Activated CD8-positive, alpha-beta T cell treated with anti-CD3 and anti-CD28 coated beads for 36 hours (primary cell): ENCODE results near the gene TRIM47. TPM values are rescaled to one million over a fixed set of nuclear protein-coding genes. Genes with fewer than 3 reads are reported as not detected.
A peak's percentile ranks its signal among the peaks of the same experiment; 100 is the strongest.
"Not testable (repeated sequence)": the region's sequence is repeated elsewhere in the genome, so short reads cannot be mapped to it uniquely, and the experiment has no call there.

Experiments used
- ATAC-seq: fragments of 200-7000 bp; cut with Tn5 transposase; one replicate; pipeline ENCODE4 v1.10.0; 2021; ENCODE audit warnings: mild to moderate bottlenecking, moderate library complexity
- CTCF ChIA-PET: fragments of 350-600 bp; sonication (Branson Sonifier 250); formaldehyde crosslinking; loops from one replicate; lab custom pipeline; 2021; ENCODE audit warnings: antibody characterized with exemption; lab: Charles Lee
- POLR2A ChIA-PET: fragments of 350-600 bp; sonication (Branson Sonifier 250); formaldehyde crosslinking; loops from one replicate; lab custom pipeline; 2021; ENCODE audit warnings: antibody characterized with exemption; lab: Charles Lee
- DNase-seq: peaks from one replicate; pipeline ENCODE4 v3.0.0-alpha.2; 2020
- H3K27ac Mint-ChIP-seq: one replicate; pipeline ENCODE4 v1.8.0; 2021; ENCODE audit warnings: mild to moderate bottlenecking, mixed read lengths
- H3K27me3 Mint-ChIP-seq: one replicate; pipeline ENCODE4 v1.8.0; 2021; ENCODE audit warnings: mixed read lengths
- H3K36me3 Mint-ChIP-seq: one replicate; pipeline ENCODE4 v1.8.0; 2021; ENCODE audit warnings: low read depth, mixed read lengths
- H3K4me1 Mint-ChIP-seq: one replicate; pipeline ENCODE4 v1.8.0; 2021; ENCODE audit warnings: low read depth, mixed read lengths
- H3K4me3 Mint-ChIP-seq: one replicate; pipeline ENCODE4 v1.8.0; 2021; ENCODE audit warnings: mild to moderate bottlenecking, moderate library complexity, mixed read lengths
- H3K9me3 Mint-ChIP-seq: one replicate; pipeline ENCODE4 v1.8.0; 2021; ENCODE audit warnings: mixed read lengths
- intact Hi-C: fragments of 100-400 bp; cut with micrococcal nuclease; formaldehyde crosslinking; loops from one replicate; pipeline ENCODE4 v1.10.0; 2022
- total RNA-seq, 2 experiments: library from RNA; stranded (reverse); gene quantifications; one replicate each; pipeline ENCODE4 v1.2.3, GENCODE V29; 2021
- TF ChIP-seq, protein P1 (sequence below): fragments of 200-600 bp; IDR thresholded peaks from one replicate; pipeline ENCODE4 v1.8.0; 2022; ENCODE audit warnings: antibody characterized with exemption, mild to moderate bottlenecking

TRIM47 gene
- total RNA-seq, 2 experiments from 2014 or later = 16.6 to 16.8 TPM

DNA sequence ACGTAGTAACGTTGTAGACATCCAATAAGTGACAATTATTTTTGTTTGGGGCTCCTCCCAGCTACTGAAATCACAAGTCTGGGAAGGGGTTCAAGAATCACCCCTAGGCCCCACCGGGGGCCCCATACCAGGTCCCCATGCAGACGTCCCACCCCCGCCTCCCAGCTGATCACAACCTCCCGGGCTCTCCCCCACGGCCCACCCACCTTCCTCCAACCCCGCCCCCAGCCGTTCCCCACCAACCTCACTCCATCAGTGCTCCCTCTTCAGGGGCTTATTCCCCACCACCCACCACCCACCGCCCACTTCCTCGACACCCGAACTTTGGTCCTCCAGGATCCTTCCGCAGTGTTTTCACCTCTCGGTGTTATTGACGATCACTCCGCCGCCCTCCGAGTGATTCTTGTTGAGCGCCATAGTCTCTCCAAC lies 23.5 kb downstream of the TRIM47 start:
- Mint-ChIP-seq H3K27ac (no peak overlapping the region), H3K4me1 (peaks cover 33% of the 10 kb centered on the region), H3K36me3 (peaks cover 3% of the 10 kb centered on the region), H3K9me3 (no peaks in the 10 kb centered on the region), H3K4me3 (no peak overlapping the region), H3K27me3 (no peaks in the 10 kb centered on the region)
- intact Hi-C loops = no loop called here
- ChIA-PET POLR2A (interaction anchor here (0.6 to 9.2 kb wide), 14 partner anchors 10 to 242 kb away, joined by 3 to 72 read pairs (median 6); partner anchors contain the start of genes TRIM47, TRIM65, UNC13D and UNK), CTCF (interaction anchor here (0.6 to 3.5 kb wide), 21 partner anchors 9 to 159 kb away, joined by 3 to 45 read pairs (median 5); partner anchors contain the start of genes GALK1, TRIM47 and TRIM65)
- ATAC-seq = peak; percentile 4
- TF ChIP-seq, protein P1, sequence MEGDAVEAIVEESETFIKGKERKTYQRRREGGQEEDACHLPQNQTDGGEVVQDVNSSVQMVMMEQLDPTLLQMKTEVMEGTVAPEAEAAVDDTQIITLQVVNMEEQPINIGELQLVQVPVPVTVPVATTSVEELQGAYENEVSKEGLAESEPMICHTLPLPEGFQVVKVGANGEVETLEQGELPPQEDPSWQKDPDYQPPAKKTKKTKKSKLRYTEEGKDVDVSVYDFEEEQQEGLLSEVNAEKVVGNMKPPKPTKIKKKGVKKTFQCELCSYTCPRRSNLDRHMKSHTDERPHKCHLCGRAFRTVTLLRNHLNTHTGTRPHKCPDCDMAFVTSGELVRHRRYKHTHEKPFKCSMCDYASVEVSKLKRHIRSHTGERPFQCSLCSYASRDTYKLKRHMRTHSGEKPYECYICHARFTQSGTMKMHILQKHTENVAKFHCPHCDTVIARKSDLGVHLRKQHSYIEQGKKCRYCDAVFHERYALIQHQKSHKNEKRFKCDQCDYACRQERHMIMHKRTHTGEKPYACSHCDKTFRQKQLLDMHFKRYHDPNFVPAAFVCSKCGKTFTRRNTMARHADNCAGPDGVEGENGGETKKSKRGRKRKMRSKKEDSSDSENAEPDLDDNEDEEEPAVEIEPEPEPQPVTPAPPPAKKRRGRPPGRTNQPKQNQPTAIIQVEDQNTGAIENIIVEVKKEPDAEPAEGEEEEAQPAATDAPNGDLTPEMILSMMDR = no peak
- DNase-seq = no peak

DNA sequence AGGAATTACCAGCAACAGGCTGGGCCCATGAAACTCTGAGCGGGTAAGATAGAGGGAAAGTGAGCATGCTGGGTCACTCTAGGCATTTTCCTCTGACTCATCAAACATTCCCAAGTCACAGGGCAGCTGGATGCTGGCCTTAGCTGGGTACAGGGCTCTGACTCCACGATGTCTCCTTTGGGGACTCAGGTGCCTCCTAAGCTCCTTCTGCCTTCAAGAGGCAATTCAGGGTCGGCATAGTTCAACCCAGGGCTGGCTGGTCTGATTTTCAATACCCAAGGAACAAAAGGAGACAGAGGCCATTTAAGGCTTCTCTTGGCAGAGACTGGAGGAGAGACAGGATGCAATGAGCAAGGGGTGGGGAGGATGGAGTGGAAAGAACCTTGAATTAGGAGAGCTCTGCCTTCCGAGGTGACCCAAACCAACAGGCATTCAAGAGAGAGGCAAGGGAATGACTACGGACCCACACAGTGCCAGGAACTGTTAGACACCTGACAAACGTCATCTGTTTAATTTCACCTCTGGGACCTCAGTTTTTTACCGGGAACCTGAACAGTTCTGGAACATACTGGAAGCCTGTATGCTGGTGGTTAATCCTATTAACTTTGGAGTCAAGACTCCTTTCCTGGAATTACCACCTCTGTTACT lies 24.2 kb downstream of the TRIM47 start:
- Mint-ChIP-seq H3K4me3 (no peak overlapping the region), H3K4me1 (peaks cover 36% of the 10 kb centered on the region), H3K27ac (no peak overlapping the region), H3K27me3 (no peaks in the 10 kb centered on the region), H3K36me3 (peaks cover 4% of the 10 kb centered on the region), H3K9me3 (no peaks in the 10 kb centered on the region)
- CTCF ChIA-PET = interaction anchor here (0.8 to 3.5 kb wide), 14 partner anchors 8 to 160 kb away, joined by 3 to 45 read pairs (median 6); partner anchors contain the start of genes TRIM47 and TRIM65
- DNase-seq = no peak
- POLR2A ChIA-PET = interaction anchor here (0.5 to 9.2 kb wide), 8 partner anchors 9 to 243 kb away, joined by 3 to 72 read pairs (median 7); partner anchors contain the start of genes TRIM47 and UNC13D
- intact Hi-C loops = no loop called here
- TF ChIP-seq, protein P1 = no peak
- ATAC-seq = no peak

GRCh38 chr17:75853433-75853832 lies 24.9 kb downstream of the TRIM47 start:
- ChIA-PET CTCF (interaction anchor here (0.8 to 3.5 kb wide), 5 partner anchors 10 to 70 kb away, joined by 3 to 45 read pairs (median 5); partner anchors contain the start of gene TRIM47), POLR2A (interaction anchor here (0.5 to 9.2 kb wide), 4 partner anchors 8 to 76 kb away, joined by 3 to 72 read pairs (median 26); partner anchors contain the start of genes TRIM47 and UNC13D)
- no peaks in the 10 kb centered on the region for H3K9me3 Mint-ChIP-seq
- H3K4me1 Mint-ChIP-seq = peaks cover 32% of the 10 kb centered on the region
- ATAC-seq (no peak), DNase-seq (no peak)
- H3K27me3 Mint-ChIP-seq = no peaks in the 10 kb centered on the region
- H3K27ac Mint-ChIP-seq = peak overlapping the region; percentile 49
- TF ChIP-seq, protein P1 = no peak
- intact Hi-C loops = no loop called here
- H3K4me3 Mint-ChIP-seq = peak overlapping the region; percentile 35
- peaks cover 5% of the 10 kb centered on the region for H3K36me3 Mint-ChIP-seq

DNA sequence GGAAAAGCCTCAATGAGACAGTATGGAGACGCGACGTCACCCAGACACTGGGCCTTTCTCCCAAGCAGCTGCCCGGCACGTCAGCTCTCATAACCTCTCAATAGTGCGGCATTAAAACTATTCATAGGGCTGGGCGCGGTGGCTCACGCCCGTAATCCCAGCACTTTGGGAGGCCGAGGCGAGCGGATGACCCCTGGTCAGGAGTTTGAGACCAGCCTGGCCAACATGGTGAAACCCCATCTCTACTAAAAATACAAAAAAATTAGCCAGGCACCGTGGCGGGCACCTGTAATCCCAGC lies 26.7 kb downstream of the TRIM47 start:
- H3K27me3 Mint-ChIP-seq, DNase-seq, H3K4me3 Mint-ChIP-seq, ATAC-seq, H3K27ac Mint-ChIP-seq, H3K9me3 Mint-ChIP-seq, H3K36me3 Mint-ChIP-seq, intact Hi-C loops: not testable (repeated sequence)
- CTCF ChIA-PET = interaction anchor here (1.0 kb wide), 1 partner anchor 9 kb away, joined by 4 read pairs; no protein-coding TSS in a partner anchor
- POLR2A ChIA-PET = interaction anchor here (0.8 to 0.9 kb wide), 2 partner anchors 8 to 76 kb away, joined by 3 read pairs; no protein-coding TSS in a partner anchor
- H3K4me1 Mint-ChIP-seq = peaks cover 28% of the 10 kb centered on the region

- Mint-ChIP-seq H3K36me3 (peaks cover 10% of the 10 kb centered on the region), H3K27ac (no peak overlapping the region), H3K9me3 (no peaks in the 10 kb centered on the region), H3K4me1 (peaks cover 23% of the 10 kb centered on the region), H3K27me3 (no peaks in the 10 kb centered on the region), H3K4me3 (no peak overlapping the region)
- TF ChIP-seq, protein P1 = no peak
- intact Hi-C loops = no loop called here
- no peak for DNase-seq
- no peak for ATAC-seq
- ChIA-PET POLR2A (interaction anchor here (0.8 to 0.9 kb wide), 2 partner anchors 8 to 76 kb away, joined by 3 read pairs; no protein-coding TSS in a partner anchor), CTCF (interaction anchor here (1.0 to 8.5 kb wide), 3 partner anchors 10 to 68 kb away, joined by 4 to 105 read pairs (median 5); no protein-coding TSS in a partner anchor)
Measured at GRCh38 chr17:75850928-75851692, 27.3 kb downstream of the TRIM47 start.
